Cardiac atrium fibroblast (primary cell): ENCODE results near the gene MCRS1. TPM values are rescaled to one million over a fixed set of nuclear protein-coding genes. Genes with fewer than 3 reads are reported as not detected.

Experiments used
- total RNA-seq: library from RNA; depleted of rRNA; stranded (reverse); fragments of >200 nt; gene quantifications from 2 replicates; pipeline ENCODE4 v1.2.3, GENCODE V29; 2015

MCRS1 gene, protein sequence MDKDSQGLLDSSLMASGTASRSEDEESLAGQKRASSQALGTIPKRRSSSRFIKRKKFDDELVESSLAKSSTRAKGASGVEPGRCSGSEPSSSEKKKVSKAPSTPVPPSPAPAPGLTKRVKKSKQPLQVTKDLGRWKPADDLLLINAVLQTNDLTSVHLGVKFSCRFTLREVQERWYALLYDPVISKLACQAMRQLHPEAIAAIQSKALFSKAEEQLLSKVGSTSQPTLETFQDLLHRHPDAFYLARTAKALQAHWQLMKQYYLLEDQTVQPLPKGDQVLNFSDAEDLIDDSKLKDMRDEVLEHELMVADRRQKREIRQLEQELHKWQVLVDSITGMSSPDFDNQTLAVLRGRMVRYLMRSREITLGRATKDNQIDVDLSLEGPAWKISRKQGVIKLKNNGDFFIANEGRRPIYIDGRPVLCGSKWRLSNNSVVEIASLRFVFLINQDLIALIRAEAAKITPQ
- total RNA-seq: 59.5 and 63.2 TPM in 2 replicates

DNA sequence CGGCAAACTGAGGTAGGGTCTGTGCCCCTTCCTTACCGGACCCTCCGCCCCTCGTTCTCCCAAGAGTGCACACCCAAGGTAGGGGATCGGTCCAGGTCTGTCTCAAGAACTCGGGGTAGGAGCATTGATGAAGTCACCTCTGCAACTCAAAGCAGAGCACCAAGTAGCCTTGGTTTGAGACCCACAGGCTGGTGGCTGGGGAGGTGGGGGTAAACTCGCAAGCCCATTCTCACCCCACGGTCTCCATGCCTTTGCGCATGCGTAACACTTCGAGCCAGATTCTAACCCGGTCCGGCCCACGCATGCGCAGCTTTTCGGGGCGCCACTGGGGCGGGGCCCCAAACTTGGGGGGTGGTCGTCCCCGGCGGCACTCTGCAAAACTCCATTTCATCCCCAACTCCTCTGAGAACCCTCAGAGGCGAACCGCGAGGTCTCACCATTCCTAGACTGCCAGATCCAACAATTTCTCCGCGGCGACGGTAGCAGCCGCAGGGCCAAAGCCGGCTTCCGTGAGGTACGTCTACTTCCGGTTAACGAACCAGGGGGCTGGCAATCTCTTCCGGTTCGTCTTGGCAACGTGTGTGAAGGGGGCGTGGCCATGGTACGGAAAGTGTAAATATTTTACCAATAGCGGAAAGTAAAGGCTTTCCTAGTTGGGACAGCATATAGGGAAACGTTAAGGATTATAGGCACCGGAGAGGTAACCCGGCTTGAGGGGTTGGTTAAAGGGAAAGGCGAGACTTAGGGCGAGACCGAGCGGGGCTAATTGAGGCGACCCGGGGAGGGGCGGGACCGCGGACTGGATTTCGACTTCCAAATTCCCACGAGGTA is at the start of gene MCRS1:
MCRS1 (minus strand) TSS at position 532 of the 831 bp plus-strand sequence. CDS start 1,411 bp downstream, outside the sequence.

DNA sequence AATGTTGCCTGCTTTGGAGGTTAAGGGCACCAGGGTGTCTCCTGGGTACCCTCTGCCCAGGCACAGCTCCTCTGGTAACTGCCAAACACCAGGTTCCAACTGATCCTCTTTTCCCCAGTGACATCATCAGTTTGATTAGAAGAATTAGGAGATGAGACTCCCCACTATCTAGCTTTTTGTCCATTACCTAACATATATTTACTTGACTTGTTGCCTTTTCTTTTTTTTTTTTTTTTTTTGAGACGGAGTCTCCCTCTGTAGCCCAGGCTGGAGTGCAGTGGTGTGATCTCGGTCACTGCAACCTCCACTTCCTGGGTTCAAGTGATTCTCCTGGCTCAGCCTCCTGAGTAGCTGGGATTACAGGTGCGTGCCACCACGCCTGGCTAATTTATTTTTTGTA is 37.6 kb upstream of the MCRS1 start, which contains the start of gene FAM186B:
FAM186B (minus strand) TSS at position 101 of the 400 bp plus-strand sequence. CDS start 162 bp downstream, outside the sequence.

DNA sequence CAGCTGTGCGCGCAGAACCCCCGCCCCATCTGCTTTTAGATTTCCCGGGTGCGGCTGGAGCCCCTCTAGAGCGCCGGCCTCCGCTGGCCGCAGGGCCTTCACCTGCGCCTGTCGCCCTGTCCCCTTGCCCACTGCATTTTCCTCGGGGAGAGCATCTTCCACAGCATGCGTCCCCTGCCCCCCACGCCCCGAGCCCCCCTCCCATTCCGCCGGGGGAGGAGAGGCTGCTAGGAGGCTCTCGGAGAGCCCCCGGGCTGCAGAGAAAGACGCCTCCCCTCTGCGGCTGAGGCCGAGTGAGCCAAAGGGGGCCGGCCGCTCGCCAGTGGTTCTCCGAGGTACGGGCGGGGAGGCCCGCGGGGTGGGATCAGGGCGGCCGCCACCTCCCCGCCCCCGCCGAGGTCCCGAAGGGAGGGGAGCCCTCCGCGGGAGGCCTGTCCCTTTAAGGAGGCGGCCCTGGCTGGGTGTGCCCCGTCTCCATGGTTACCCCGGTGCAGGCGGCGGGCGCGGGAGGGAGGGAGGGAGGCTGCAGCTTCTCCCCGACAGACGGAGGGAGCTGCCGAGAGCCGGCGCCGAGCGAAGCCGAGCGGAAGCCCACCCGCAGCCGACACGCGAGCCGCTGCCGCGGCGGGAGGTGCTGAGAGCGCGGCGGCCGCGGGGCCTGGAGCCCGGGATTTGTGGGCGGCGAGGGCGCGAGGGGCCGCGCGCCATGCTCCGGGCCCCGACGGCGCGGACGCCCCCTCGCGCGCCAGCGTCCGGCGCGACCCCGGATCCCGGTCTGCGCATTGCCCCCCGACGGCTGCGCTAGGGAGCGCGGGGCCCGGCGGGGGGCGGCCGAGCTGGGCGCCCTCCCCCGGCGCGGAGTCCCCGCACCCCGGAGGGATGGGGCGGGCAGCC is 29.2 kb downstream of the MCRS1 start, which contains the start of gene KCNH3:
KCNH3 (plus strand) TSS at position 521 of the 894 bp plus-strand sequence. CDS start 387 bp downstream, outside the sequence.

Other genes starting within 250 kb of the MCRS1 start
- 4.1 and 7.6 TPM in 2 replicates for gene TROAP, start 244.9 kb downstream of the MCRS1 start, total RNA-seq
- gene C1QL4, start 231.0 kb downstream of the MCRS1 start, total RNA-seq: not detected in 2 replicates
- 0.72 and 1.5 TPM in 2 replicates for gene DNAJC22, start 221.3 kb downstream of the MCRS1 start, total RNA-seq
- 18.2 and 22.7 TPM in 2 replicates for gene SPATS2, start 200.7 kb downstream of the MCRS1 start, total RNA-seq
- gene KCNH3, start 29.1 kb downstream of the MCRS1 start, total RNA-seq: 0.54 TPM in 1 of 2 replicates, not detected in the other
- gene FAM186B, start 37.5 kb upstream of the MCRS1 start, total RNA-seq: 0.54 TPM in 1 of 2 replicates, not detected in the other
- 2.6 and 5.2 TPM in 2 replicates for gene PRPF40B, start 55.4 kb upstream of the MCRS1 start, total RNA-seq
- gene FMNL3, start 139.3 kb upstream of the MCRS1 start, total RNA-seq: 10.3 and 21.7 TPM in 2 replicates
- gene TMBIM6, start 173.4 kb upstream of the MCRS1 start, total RNA-seq: 325 and 339 TPM in 2 replicates